Neutrophil (primary cell): ENCODE results near the gene BICDL2.
A peak's percentile ranks its signal among the peaks of the same experiment; 100 is the strongest.
"Not testable (repeated sequence)": the region's sequence is repeated elsewhere in the genome, so short reads cannot be mapped to it uniquely, and the experiment has no call there.

Experiments
- H3K27ac ChIP-seq: fragments of 200-600 bp; sonication (generic); 2 replicates; pipeline ENCODE4 v1.5.1; 2016; ENCODE audit warnings: mild to moderate bottlenecking, moderate library complexity
- H3K27me3 ChIP-seq: fragments of 200-600 bp; sonication (generic); 2 replicates; pipeline ENCODE4 v1.6.0; 2016; ENCODE audit warnings: mild to moderate bottlenecking
- H3K36me3 ChIP-seq: fragments of 200-600 bp; sonication (generic); 2 replicates; pipeline ENCODE4 v1.5.1; 2017
- H3K4me1 ChIP-seq, 2 experiments: fragments of 200-600 bp in 1 of 2; sonication (generic) in 1 of 2; 1 replicate in 1 of 2; 2 replicates in 1 of 2; pipeline versions ENCODE4 v1.5.1 to v1.6.1; 2013 to 2016; ENCODE audit warnings: low read depth in 1 of 2, low read length in 1 of 2, mild to moderate bottlenecking in 1 of 2, moderate library complexity in 1 of 2; ENCODE audit not compliant: control insufficient read depth in 1 of 2, insufficient read depth in 1 of 2
- H3K4me3 ChIP-seq, 2 experiments: fragments of 200-600 bp in 1 of 2; sonication (generic) in 1 of 2; 1 replicate in 1 of 2; 2 replicates in 1 of 2; pipeline ENCODE4 v1.5.1; 2013 to 2016; ENCODE audit warnings: low read depth in 1 of 2, low read length in 1 of 2, mild to moderate bottlenecking in 1 of 2, moderate library complexity in 1 of 2
- H3K9me3 ChIP-seq: fragments of 200-600 bp; sonication (generic); 2 replicates; pipeline ENCODE4 v1.5.1; 2016
- TF ChIP-seq, protein P1 (sequence below): fragments of 200-600 bp; sonication (generic); IDR thresholded peaks from 2 replicates; pipeline ENCODE4 v1.5.1; 2016; ENCODE audit warnings: antibody characterized with exemption

The BICDL2 gene

DNA sequence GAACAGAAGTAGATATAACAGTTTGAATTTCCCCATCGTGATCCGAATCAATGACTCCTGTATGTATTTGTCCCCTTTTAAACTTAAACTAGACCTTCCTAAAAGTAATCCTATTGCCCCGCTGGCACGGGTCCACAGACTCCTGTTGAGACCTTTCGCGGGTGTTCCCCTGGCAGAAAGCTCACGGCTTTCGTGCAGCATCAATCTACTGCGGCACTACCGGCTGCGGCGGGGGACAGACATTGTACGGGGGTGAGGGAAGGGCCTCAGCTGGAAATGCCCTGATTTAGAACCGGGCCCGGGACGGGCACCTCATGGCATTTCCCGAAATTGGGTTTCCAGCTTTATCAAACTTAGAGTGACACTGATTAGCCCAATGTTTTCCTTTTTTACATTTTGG is 43.3 kb upstream of the BICDL2 start:
- Histone ChIP-seq H3K9me3 (no peaks in the 10 kb centered on the region), H3K4me3 (no peak overlapping the region), H3K4me1 (peaks cover 25 to 28% of the 10 kb centered on the region in 2 experiments), H3K27me3 (no peaks in the 10 kb centered on the region), H3K36me3 (peaks cover 42% of the 10 kb centered on the region), H3K27ac (no peak overlapping the region)
- TF ChIP-seq, protein P1, sequence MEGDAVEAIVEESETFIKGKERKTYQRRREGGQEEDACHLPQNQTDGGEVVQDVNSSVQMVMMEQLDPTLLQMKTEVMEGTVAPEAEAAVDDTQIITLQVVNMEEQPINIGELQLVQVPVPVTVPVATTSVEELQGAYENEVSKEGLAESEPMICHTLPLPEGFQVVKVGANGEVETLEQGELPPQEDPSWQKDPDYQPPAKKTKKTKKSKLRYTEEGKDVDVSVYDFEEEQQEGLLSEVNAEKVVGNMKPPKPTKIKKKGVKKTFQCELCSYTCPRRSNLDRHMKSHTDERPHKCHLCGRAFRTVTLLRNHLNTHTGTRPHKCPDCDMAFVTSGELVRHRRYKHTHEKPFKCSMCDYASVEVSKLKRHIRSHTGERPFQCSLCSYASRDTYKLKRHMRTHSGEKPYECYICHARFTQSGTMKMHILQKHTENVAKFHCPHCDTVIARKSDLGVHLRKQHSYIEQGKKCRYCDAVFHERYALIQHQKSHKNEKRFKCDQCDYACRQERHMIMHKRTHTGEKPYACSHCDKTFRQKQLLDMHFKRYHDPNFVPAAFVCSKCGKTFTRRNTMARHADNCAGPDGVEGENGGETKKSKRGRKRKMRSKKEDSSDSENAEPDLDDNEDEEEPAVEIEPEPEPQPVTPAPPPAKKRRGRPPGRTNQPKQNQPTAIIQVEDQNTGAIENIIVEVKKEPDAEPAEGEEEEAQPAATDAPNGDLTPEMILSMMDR = no peak

DNA sequence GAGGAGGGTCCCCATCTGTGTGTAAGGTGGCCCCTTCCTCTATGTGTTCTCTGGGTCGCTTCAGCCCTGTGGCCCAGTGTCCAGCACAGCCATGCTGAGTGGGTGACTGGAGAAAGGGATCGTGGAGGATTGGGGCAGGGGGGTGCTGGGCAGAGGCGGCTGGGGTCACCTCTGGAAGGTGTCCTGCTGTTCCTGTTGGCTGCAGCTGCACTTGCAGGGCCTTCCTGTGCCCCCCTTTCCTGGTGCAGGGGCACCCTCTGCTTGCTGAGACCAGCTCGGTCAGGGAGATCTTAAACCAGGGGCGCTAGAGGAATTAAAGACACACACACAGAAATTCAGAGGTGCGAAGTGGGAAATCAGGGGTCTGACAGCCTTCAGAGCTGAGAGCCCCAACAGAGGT is 39.8 kb upstream of the BICDL2 start:
- Histone ChIP-seq H3K27ac (peak overlapping the region; percentile 91), H3K4me3 (peak overlapping the region in 1 of 2 experiments; percentile 59)

DNA sequence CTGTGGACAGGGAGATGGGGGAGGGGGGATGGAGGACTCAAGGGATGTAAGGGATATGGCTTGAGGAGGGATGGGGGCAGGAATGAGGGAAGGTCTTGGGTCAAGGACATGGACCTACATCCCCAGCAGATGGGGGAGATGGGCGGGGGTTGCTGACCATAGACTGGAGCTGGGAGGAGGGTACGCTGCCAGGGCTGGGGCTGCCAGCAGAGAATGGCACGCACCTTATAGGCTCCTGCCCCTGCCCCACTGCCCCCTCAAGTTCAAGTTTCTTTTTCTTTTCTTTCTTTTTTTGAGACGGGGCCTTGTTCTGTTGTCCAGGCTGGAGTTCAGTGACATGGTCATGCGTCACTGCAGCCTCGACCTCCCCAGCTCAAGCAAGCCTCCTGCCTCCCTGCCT is 39.2 kb upstream of the BICDL2 start:
- H3K9me3 ChIP-seq, H3K27me3 ChIP-seq: not testable (repeated sequence)
- Histone ChIP-seq H3K36me3 (peaks cover 38% of the 10 kb centered on the region), H3K4me1 (peaks cover 59 to 60% of the 10 kb centered on the region in 2 experiments), H3K4me3 (peak overlapping the region in 1 of 2 experiments; percentile 59), H3K27ac (peak overlapping the region; percentile 91)

More for the DNA sequence above, 39.8 kb upstream of the BICDL2 start:
- peaks cover 53% of the 10 kb centered on the region in 2 experiments for H3K4me1 ChIP-seq
- no peaks in the 10 kb centered on the region for H3K27me3 ChIP-seq
- TF ChIP-seq, protein P1 = no peak
- peaks cover 42% of the 10 kb centered on the region for H3K36me3 ChIP-seq
- no peaks in the 10 kb centered on the region for H3K9me3 ChIP-seq

DNA sequence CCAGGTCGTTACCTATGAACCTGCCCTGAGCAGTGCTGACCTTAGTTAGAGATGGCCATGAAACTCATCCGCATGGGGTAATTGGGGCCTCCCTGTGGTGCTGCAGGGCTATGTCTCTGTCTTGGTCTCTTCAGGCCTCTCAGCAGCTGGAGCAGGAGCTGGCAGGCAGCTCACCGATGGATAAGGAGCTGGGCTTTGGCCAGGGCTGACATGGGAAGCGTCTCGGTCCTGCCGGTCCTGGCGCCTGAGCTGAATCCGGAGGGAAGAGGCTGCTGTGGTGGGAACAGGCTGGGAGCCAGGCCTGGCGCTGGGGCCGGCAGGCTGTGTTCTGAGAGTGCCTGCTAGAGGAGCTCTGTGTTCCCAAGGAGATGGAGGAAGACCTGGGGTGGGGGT is 38.8 kb upstream of the BICDL2 start:
- Histone ChIP-seq H3K4me1 (peaks cover 63 to 64% of the 10 kb centered on the region in 2 experiments), H3K36me3 (peaks cover 34% of the 10 kb centered on the region), H3K9me3 (no peaks in the 10 kb centered on the region), H3K27ac (peak overlapping the region; percentile 91), H3K4me3 (peak overlapping the region; percentile 58 to 59), H3K27me3 (no peaks in the 10 kb centered on the region)
- TF ChIP-seq, protein P1 = no peak

DNA sequence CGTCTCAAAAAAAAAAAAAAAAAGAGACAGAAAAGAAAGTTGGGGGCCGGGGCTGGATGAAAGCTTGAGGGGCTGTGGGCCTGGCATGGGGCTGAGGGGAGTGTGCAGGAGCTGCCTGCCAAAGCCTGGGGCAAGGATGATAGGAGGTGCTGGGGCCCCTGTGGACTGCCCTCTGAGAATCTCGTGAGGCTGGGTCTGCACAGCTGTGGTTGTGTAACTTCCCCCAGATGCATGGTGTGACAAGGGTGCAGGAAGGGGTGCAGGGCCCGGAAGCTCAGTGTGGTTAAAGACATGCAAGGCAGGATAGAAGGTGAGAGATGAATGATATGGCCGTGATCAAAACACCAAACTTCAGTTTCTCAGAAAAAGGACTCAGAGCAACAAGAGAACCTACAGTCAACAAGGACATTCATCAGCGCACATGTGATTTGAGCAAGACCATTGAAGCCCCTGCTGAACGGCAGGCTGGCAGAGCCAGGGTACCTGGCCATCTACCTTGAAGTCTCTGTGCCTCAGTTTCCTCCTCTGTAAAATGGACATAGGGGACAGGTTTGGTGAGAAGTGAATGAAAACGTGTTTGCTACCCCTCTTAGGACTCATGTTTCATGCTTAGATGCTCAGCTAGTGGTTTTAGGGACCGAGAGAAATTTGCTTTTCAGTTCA is 38.2 kb upstream of the BICDL2 start:
- Histone ChIP-seq H3K9me3 (no peaks in the 10 kb centered on the region), H3K36me3 (peaks cover 32% of the 10 kb centered on the region), H3K27ac (peak overlapping the region; percentile 91), H3K4me3 (peak overlapping the region; percentile 58 to 59), H3K27me3 (no peaks in the 10 kb centered on the region), H3K4me1 (peaks cover 68 to 69% of the 10 kb centered on the region in 2 experiments)
- TF ChIP-seq, protein P1 = no peak

DNA sequence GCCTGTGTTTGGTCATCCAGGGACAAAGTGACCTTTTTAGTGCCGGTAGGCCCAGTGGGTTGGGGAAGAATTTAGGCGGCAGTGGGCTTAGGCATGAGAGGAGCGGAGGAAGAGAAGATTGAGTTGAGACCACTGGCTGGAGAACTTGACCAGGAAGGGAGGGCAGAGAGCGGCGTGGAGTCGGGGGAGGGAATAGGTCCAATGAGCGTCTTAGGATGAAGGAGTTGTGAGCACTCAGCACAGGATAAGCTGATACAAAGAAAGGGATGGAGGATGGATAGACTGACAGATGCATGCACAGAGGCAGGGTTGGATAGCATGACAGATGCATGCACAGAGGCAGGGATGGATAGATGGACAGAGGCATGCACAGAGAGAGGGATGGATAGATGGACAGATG is 36.7 kb upstream of the BICDL2 start:
- peaks cover 23% of the 10 kb centered on the region for H3K36me3 ChIP-seq
- TF ChIP-seq, protein P1 = no peak
- no peaks in the 10 kb centered on the region for H3K9me3 ChIP-seq
- no peaks in the 10 kb centered on the region for H3K27me3 ChIP-seq
- H3K4me1 ChIP-seq = peaks cover 76 to 77% of the 10 kb centered on the region in 2 experiments
- H3K4me3 ChIP-seq = peak overlapping the region; percentile 58 to 59
- peak overlapping the region; percentile 91 for H3K27ac ChIP-seq

DNA sequence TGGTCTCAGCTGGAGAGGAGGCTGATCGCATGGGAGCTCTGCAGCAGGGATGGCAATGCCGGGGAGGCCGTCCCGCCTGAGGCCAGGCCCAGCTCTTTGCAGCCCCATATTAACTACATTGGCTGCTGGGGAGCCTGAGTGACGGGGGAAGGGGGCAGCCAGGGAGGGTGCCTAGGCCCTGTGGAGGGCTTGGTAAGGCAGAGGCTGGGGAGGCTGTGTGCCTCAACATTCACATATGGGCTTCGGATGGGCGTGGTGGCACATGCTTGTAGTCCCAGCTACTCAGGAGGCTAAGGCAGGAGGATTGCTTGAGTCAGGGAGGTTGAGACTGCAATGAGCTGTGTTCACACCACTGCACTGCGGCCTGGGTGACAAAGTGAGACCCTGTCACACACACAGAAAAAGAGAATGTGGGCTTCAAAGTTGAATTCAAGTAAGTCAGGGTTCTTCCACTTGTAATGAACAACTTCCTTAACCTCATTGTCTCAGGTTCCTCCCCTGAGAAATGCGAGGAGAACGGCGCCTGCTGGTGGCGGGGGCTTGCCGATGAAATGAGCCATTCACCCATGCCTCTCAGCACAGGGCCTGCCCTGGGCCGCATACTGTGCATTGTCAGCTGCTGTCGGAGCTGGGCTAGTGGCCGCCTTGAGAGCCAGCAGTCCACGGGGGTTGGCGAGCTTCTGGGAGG is 36.0 kb upstream of the BICDL2 start:
- H3K27me3 ChIP-seq, H3K9me3 ChIP-seq: not testable (repeated sequence)
- Histone ChIP-seq H3K27ac (peak overlapping the region; percentile 91), H3K4me1 (peaks cover 76 to 77% of the 10 kb centered on the region in 2 experiments), H3K36me3 (peaks cover 16% of the 10 kb centered on the region), H3K4me3 (peak overlapping the region; percentile 20 to 30)

DNA sequence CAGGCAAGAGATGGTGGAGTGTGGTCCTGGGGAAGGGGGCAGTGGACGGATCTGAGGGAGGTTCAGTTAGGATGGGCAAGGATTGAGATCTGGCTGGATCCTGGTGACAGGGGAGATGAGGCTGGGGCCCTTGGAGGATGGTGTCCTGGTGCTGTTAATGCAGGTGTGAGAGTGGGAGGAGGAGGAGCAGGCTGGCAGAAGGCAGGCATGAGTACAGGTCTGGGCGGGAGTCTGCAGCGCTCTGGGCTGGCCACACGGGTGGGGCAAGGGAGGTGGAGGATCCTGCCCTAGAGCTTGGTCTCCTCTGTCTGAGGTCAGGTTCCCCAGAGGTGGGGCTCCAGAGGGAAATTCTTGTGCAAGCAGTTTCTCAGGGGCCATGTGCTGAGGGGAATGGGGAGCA is 35.4 kb upstream of the BICDL2 start:
- H3K9me3 ChIP-seq, H3K27me3 ChIP-seq, H3K4me3 ChIP-seq: not testable (repeated sequence)
- H3K27ac ChIP-seq = peak overlapping the region; percentile 91
- H3K4me1 ChIP-seq = peaks cover 76 to 77% of the 10 kb centered on the region in 2 experiments
- peaks cover 10% of the 10 kb centered on the region for H3K36me3 ChIP-seq
